Coronary artery (tissue), 2 donors: ENCODE results near the gene NPFF.
A peak's percentile ranks its signal among the peaks of the same experiment; 100 is the strongest.

ENCODE experiments used
- DNase-seq: peaks from one replicate; pipeline ENCODE4 v3.0.0-alpha.2; 2017; ENCODE audit warnings: low spot score
- H3K27ac ChIP-seq, 2 donors: fragments of 200-600 bp; sonication (generic); one replicate each; pipeline ENCODE4 v1.5.1; 2016 to 2019
- H3K4me3 ChIP-seq: fragments of 200-600 bp; sonication (generic); 2 replicates; pipeline ENCODE4 v1.5.1; 2016; ENCODE audit warnings: mild to moderate bottlenecking, moderate library complexity
- CTCF ChIP-seq: fragments of 200-600 bp; sonication (generic); IDR thresholded peaks from one replicate; pipeline ENCODE4 v1.5.1; 2019; ENCODE audit warnings: antibody characterized with exemption

NPFF gene

DNA sequence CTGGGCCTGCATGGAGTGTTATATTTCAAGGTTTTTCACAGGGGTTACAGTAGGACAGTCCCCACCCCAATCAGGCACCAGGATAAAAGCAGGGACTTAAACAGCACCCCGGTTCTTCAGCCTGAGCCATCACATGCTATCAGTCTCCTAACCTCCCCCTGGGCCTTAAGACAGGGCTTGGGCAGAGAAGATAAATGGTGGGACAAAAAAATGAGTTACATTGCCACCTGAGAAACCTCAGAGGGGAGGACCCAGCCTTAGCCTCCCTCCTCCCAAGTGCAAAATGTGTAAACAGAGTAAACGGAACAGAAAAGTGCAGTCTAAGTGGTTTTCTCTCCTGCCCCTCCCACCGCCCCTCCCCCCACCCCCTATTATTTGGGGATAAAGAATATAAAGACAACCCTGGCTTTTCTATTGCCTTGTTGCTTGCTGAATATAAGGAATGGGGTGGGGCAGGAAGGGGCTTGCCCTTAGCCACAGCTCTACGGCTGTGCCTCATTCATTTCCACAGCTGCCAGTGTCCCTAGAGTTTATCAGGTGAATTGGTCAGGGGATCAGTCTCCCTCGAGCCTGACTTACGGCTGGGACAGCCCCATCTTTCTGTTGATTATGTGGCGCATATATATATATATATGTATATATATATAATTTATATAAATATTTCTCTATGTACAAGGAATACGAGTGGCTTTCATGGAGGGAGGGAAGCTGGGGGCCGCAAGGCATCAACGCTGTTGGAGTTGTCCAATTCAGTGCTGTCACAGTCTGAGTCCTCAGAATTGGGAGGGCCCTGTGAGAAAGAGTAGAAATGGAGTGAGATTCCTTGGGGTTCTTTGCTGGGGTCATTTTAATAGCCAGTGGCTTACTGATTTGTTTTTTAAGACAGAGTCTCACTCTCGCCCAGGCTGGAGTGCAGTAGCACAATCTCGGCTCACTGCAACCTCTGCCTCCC, 26.5 kb downstream of the NPFF start:
- H3K4me3 ChIP-seq = no peak overlapping the region
- TF ChIP-seq CTCF = no peak
- no peak for DNase-seq
- peak overlapping the region in 1 of 2 donors; percentile 60 for H3K27ac ChIP-seq

DNA sequence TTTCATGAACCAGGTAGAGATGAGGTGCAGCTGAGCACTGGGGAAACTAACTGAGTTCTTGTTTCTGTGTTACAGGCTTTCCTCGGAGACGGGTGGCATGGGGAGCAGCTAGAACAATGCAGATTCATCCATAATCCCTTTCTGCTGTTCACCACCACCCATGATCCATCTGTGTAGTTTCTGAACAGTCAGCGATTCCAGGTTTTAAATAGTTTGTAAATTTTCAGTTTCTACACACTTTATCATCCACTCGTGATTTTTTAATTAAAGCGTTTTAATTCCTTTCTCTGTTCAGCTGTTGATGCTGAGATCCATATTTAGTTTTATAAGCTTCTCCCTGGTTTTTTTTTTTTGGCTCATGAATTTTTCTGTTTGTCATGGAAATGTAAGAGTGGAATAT, 28.0 kb downstream of the NPFF start:
- Histone ChIP-seq H3K4me3 (no peak overlapping the region), H3K27ac (peak overlapping the region; percentile 42 to 50)
- TF ChIP-seq CTCF = no peak
- DNase-seq = no peak

GRCh38 chr12:53478865-53479264, 28.4 kb downstream of the NPFF start:
- no peak for TF ChIP-seq CTCF
- DNase-seq = peak; percentile 0
- H3K27ac ChIP-seq = peak overlapping the region; percentile 42 to 50
- H3K4me3 ChIP-seq = no peak overlapping the region

DNA sequence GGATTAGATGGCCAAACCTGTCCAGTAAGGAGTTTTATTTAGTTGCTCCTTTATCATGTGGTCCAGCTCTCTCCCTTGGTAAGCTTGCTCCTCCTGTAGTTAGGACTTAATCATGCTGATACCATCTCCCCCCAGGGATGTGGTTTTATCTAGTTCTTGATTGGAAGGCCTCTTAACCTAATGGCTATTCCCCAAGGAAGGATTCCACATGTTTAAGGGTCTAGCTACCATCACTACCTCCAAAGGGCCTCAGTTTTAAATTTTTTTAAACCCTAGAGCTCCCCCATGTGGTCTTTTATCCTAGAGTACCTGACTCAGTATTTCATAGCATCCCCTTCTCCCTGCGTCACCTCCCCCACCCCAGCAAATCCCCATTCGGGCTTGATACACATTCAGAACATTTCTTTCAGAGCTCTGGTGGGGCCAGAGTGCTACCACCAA, 30.5 kb downstream of the NPFF start:
- no peak overlapping the region for H3K4me3 ChIP-seq
- H3K27ac ChIP-seq = peak overlapping the region; percentile 23 to 24
- no peak for TF ChIP-seq CTCF
- no peak for DNase-seq

- no peak for DNase-seq
- peak overlapping the region in 1 of 2 donors; percentile 35 for H3K27ac ChIP-seq
- TF ChIP-seq CTCF = no peak
- H3K4me3 ChIP-seq = no peak overlapping the region
Measured at GRCh38 chr12:53474819-53475218, 32.5 kb downstream of the NPFF start.

GRCh38 chr12:53474077-53474476, 33.2 kb downstream of the NPFF start:
- no peak for TF ChIP-seq CTCF
- no peak overlapping the region for H3K27ac ChIP-seq

DNA sequence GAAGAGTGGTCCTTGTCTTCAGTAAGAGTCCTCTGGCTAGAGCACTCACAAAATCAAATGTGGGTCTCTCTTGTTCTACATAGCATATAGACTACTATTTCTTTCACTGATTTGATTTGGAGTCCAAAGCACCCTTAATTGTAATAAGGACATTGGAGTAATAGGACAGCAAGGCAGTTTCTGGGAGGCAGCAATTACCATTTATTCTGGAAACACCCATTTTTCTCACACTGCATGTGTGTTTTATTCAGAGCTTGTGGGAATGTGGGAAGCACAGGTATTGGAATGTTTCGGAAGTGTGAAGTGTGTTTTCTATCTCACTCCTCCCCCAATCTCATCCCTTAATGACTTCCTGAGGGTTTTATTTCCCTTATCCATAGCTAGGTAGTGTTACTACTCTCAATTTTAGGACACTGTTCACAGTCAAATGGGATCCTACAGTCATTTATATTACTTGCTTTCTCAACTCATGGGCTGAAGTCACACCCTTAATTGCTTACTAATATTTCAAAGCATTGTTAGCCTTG, 35.2 kb downstream of the NPFF start:
- H3K4me3 ChIP-seq = no peak overlapping the region

More at GRCh38 chr12:53474077-53474476, 33.2 kb downstream of the NPFF start:
- DNase-seq = no peak
- no peak overlapping the region for H3K4me3 ChIP-seq

More for the DNA sequence above, 35.2 kb downstream of the NPFF start:
- TF ChIP-seq CTCF = no peak
- DNase-seq = no peak
- peak overlapping the region in 1 of 2 donors; percentile 2 for H3K27ac ChIP-seq
